Caco-2 (cell line): ENCODE measurements around the gene ANKRD23. TPM values are rescaled to one million over a fixed set of nuclear protein-coding genes. Genes with fewer than 3 reads are reported as not detected.
A peak's percentile ranks its signal among the peaks of the same experiment; 100 is the strongest.

Experiments used
- BruUV-seq: library from RNA; stranded (reverse); fragments of 400-500 nt; replicated peaks from 2 replicates; lab custom pipeline; 2021; lab: Mats Ljungman, UMichigan
- CTCF ChIA-PET: fragments of 300-600 bp; sonication (Branson Sonifier 250); formaldehyde crosslinking; loops from one replicate; lab custom pipeline; 2022; ENCODE audit warnings: antibody characterized with exemption; lab: Charles Lee
- POLR2A ChIA-PET: fragments of 300-600 bp; sonication (Branson Sonifier 250); formaldehyde crosslinking; loops from one replicate; lab custom pipeline; 2022; ENCODE audit warnings: antibody characterized with exemption; lab: Charles Lee
- DNase-seq, 2 experiments: peaks; one replicate each; pipeline versions ENCODE4 v3.0.0 to v3.0.0-alpha.2; 2020 to 2022
- H3K27me3 ChIP-seq: replicated peaks from 2 replicates; pipeline ENCODE4 v1.6.0; 2011; ENCODE audit warnings: low read length; ENCODE audit not compliant: control insufficient read depth, insufficient read depth
- H3K36me3 ChIP-seq: 2 replicates; pipeline ENCODE4 v1.5.1; 2011; ENCODE audit warnings: low read length; ENCODE audit not compliant: control insufficient read depth, insufficient read depth
- H3K4me1 ChIP-seq: fragments of 250-450 bp; sonication (Bioruptor Pico); 2 replicates; pipeline ENCODE4 v1.5.1; 2020; ENCODE audit warnings: mild to moderate bottlenecking
- H3K4me3 ChIP-seq: 2 replicates; pipeline ENCODE4 v1.5.1; 2011; ENCODE audit warnings: low read depth, mild to moderate bottlenecking, control low read depth, low read length
- H3K9me3 ChIP-seq: fragments of 250-450 bp; sonication (Bioruptor Pico); 2 replicates; pipeline ENCODE4 v1.5.1; 2020; ENCODE audit warnings: mild to moderate bottlenecking, moderate library complexity
- H3K27ac Mint-ChIP-seq: one replicate; pipeline ENCODE4 v1.8.0; 2022; ENCODE audit warnings: mixed read lengths; ENCODE audit not compliant: unreplicated experiment
- H3K27me3 Mint-ChIP-seq: one replicate; pipeline ENCODE4 v1.8.0; 2022; ENCODE audit warnings: mixed read lengths; ENCODE audit not compliant: insufficient read depth, unreplicated experiment
- H3K36me3 Mint-ChIP-seq: one replicate; pipeline ENCODE4 v1.8.0; 2022; ENCODE audit warnings: mild to moderate bottlenecking, mixed read lengths; ENCODE audit not compliant: insufficient read depth, unreplicated experiment
- H3K4me1 Mint-ChIP-seq: one replicate; pipeline ENCODE4 v1.8.0; 2022; ENCODE audit warnings: low read depth, mixed read lengths; ENCODE audit not compliant: unreplicated experiment
- H3K4me3 Mint-ChIP-seq: one replicate; pipeline ENCODE4 v1.8.0; 2022; ENCODE audit warnings: mild to moderate bottlenecking, moderate library complexity, mixed read lengths; ENCODE audit not compliant: unreplicated experiment
- H3K9me3 Mint-ChIP-seq: one replicate; pipeline ENCODE4 v1.8.0; 2022; ENCODE audit warnings: mixed read lengths; ENCODE audit not compliant: unreplicated experiment
- intact Hi-C: fragments of 100-400 bp; cut with micrococcal nuclease; formaldehyde crosslinking; loops from one replicate; pipeline ENCODE4 v1.10.0; 2022; ENCODE audit not compliant: unreplicated experiment
- total RNA-seq: library from RNA; stranded (reverse); gene quantifications from 2 replicates; pipeline ENCODE4 v1.2.3, GENCODE V29; 2022
- TF ChIP-seq, protein P1 (sequence below), 2 experiments: fragments of 200-600 bp in 1 of 2; IDR thresholded peaks; 1 replicate in 1 of 2; 2 replicates in 1 of 2; pipeline versions ENCODE4 v1.5.1 to v1.8.0; 2011 to 2022; ENCODE audit warnings: antibody characterized with exemption in 1 of 2, control low read depth in 1 of 2, inconsistent platforms in 1 of 2, low read depth in 1 of 2, low read length in 1 of 2, mild to moderate bottlenecking in 1 of 2, moderate library complexity in 1 of 2; ENCODE audit not compliant: insufficient read depth in 1 of 2, severe bottlenecking in 1 of 2, unreplicated experiment in 1 of 2

Gene ANKRD23
- total RNA-seq, 1 experiment from 2014 or later, result 2.5 TPM

DNA sequence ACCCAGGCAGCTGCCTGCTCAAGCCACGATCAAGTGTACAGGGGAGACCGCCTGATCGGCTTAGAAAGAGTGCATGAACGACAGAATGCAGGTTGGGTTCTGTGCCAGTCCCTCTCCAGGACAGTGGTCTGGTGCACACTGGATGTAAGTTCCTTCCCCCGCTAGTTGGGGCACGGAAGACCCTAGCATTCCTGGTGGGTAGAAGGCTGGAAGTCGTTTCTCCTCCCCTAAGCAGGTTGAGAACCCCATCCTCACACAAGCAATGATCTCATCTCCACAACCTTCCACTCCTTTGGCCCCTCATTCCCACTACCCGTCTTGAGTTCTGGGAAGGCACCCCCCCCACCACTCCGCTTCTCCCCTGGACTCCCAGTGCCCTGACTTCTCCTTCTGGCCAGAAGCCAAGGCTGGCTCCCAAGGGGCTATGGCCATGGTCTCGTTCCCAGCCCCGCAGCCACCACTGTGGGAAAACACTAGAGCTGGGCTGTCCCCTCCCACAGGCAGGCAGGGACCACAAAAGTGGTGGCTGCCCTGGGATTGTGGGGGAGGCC, 15.4 kb upstream of the ANKRD23 start:
- no peaks in the 10 kb centered on the region for H3K9me3 Mint-ChIP-seq
- peaks cover 31% of the 10 kb centered on the region for H3K36me3 Mint-ChIP-seq
- intact Hi-C loops, result loop anchor here (1.0 kb wide), 1 partner anchor 92 kb away; no protein-coding TSS in a partner anchor
- ChIA-PET POLR2A (interaction anchor here (1.7 to 1.8 kb wide), 2 partner anchors 7 to 9 kb away, joined by 5 to 23 read pairs; no protein-coding TSS in a partner anchor), CTCF (interaction anchor here (0.5 to 2.9 kb wide), 14 partner anchors 9 to 129 kb away, joined by 3 to 72 read pairs (median 7); no protein-coding TSS in a partner anchor)
- no peak for DNase-seq
- no TSS peak for BruUV-seq
- no peaks in the 10 kb centered on the region for H3K27me3 Mint-ChIP-seq
- Histone ChIP-seq H3K9me3 (no peaks in the 10 kb centered on the region), H3K4me1 (peaks cover 15% of the 10 kb centered on the region), H3K27me3 (no peaks in the 10 kb centered on the region), H3K4me3 (no peak overlapping the region), H3K36me3 (peaks cover 5% of the 10 kb centered on the region; the same call in 1 of the 2 replicates)
- peak overlapping the region; percentile 89 for H3K27ac Mint-ChIP-seq
- H3K4me1 Mint-ChIP-seq, result peaks cover 17% of the 10 kb centered on the region
- TF ChIP-seq, protein P1, sequence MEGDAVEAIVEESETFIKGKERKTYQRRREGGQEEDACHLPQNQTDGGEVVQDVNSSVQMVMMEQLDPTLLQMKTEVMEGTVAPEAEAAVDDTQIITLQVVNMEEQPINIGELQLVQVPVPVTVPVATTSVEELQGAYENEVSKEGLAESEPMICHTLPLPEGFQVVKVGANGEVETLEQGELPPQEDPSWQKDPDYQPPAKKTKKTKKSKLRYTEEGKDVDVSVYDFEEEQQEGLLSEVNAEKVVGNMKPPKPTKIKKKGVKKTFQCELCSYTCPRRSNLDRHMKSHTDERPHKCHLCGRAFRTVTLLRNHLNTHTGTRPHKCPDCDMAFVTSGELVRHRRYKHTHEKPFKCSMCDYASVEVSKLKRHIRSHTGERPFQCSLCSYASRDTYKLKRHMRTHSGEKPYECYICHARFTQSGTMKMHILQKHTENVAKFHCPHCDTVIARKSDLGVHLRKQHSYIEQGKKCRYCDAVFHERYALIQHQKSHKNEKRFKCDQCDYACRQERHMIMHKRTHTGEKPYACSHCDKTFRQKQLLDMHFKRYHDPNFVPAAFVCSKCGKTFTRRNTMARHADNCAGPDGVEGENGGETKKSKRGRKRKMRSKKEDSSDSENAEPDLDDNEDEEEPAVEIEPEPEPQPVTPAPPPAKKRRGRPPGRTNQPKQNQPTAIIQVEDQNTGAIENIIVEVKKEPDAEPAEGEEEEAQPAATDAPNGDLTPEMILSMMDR (IDR thresholded peaks at IDR 0.05; ENCODE audit: insufficient read depth in 1 of 2, low read depth in 1 of 2, low read length in 1 of 2, severe bottlenecking in 1 of 2, unreplicated experiment in 1 of 2), result no peak
- peak overlapping the region; percentile 68 for H3K4me3 Mint-ChIP-seq

DNA sequence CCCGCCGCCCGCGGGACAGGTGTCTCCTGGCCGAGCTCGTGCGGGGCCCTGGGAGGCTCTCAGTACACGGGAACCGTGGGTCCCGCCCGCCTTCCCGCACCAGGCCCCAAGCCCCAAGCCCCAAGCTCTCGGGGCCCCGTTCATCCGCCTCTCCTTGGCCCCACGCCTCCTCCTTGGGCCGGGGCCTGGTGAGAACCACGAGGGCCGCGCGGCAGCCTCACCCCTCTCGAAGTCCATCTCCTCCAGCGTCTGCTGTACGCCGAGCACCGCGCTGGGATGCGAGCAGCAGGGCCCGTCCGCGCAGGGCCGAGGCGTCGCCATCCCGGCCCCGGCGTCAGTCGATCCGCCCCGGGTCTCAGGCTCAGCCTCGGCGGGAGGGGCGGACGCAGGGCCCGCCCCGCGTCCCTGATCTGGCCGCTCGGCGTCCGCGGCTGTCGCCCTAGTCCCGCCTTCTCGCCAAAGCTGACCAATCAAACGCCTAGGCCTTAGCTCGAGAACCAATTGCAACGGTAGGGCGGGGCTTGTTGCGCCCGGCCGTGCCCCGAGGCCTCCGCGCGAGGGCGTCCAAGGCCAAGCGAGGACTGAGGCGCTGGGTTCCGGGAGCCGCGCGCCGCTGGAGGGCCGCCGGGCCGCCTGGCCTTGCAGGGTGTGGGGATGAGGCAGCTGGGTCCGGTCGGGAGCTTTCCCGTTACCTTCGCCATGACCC, 14.0 kb upstream of the ANKRD23 start, which contains the start of gene ANKRD39:
TSS of gene ANKRD39 (minus strand) at position 350 of the 706 bp plus-strand sequence. CDS start at position 321, 29 bp downstream.
- TF ChIP-seq, protein P1 (IDR thresholded peaks at IDR 0.05; ENCODE audit: insufficient read depth in 1 of 2, low read depth in 1 of 2, low read length in 1 of 2, severe bottlenecking in 1 of 2, unreplicated experiment in 1 of 2), result peak; percentile 53 to 63
- peak within 1 kb of the TSS; percentile 89 for H3K27ac Mint-ChIP-seq
- Histone ChIP-seq H3K27me3 (no peaks in the 10 kb centered on the region), H3K4me3 (peak within 1 kb of the TSS; percentile 79), H3K4me1 (peaks cover 15% of the 10 kb centered on the region), H3K36me3 (peaks cover 4% of the 10 kb centered on the region; the same call in 1 of the 2 replicates), H3K9me3 (no peaks in the 10 kb centered on the region)
- intact Hi-C loops, result no loop called here
- peaks cover 35% of the 10 kb centered on the region for H3K36me3 Mint-ChIP-seq
- no TSS peak for BruUV-seq
- ChIA-PET POLR2A (interaction anchor here (0.6 to 1.8 kb wide), 11 partner anchors 9 to 1089 kb away, joined by 3 to 23 read pairs (median 3); partner anchors contain the start of genes CNNM3 and SEMA4C), CTCF (interaction anchor here (0.5 to 2.9 kb wide), 37 partner anchors 10 to 719 kb away, joined by 3 to 72 read pairs (median 5); partner anchors contain the start of genes ANKRD36, CNNM3 and CNNM4)
- H3K4me3 Mint-ChIP-seq, result peak within 1 kb of the TSS; percentile 68
- peaks cover 17% of the 10 kb centered on the region for H3K4me1 Mint-ChIP-seq
- no peaks in the 10 kb centered on the region for H3K9me3 Mint-ChIP-seq
- DNase-seq, result peak; percentile 98 to 100
- H3K27me3 Mint-ChIP-seq, result no peaks in the 10 kb centered on the region
